Neuronal stem cell (in vitro differentiated cells): ENCODE measurements around the gene G6PC2.
"Not testable (repeated sequence)": the region's sequence is repeated elsewhere in the genome, so short reads cannot be mapped to it uniquely, and the experiment has no call there.

Experiments
- DNase-seq: peaks from one replicate; pipeline ENCODE4 v3.0.0-alpha.2; 2013; ENCODE audit warnings: low spot score
- H2AFZ ChIP-seq: one replicate; pipeline ENCODE4 v1.6.1; 2013; ENCODE audit warnings: mild to moderate bottlenecking, low read length, inconsistent platforms
- H2AK5ac ChIP-seq: 2 replicates; pipeline ENCODE4 v1.6.1; 2013; ENCODE audit warnings: low read depth, mild to moderate bottlenecking, inconsistent platforms, low read length, moderate library complexity, mixed read lengths
- H2BK120ac ChIP-seq: 2 replicates; pipeline ENCODE4 v1.6.1; 2013; ENCODE audit warnings: low read depth, mild to moderate bottlenecking, inconsistent platforms, low read length, moderate library complexity, mixed read lengths
- H2BK12ac ChIP-seq: one replicate; pipeline ENCODE4 v1.6.1; 2013; ENCODE audit warnings: low read length, inconsistent platforms
- H2BK15ac ChIP-seq: 2 replicates; pipeline ENCODE4 v1.6.1; 2013; ENCODE audit warnings: mild to moderate bottlenecking, low read length, inconsistent platforms, mixed read lengths
- H2BK5ac ChIP-seq: one replicate; pipeline ENCODE4 v1.6.1; 2013; ENCODE audit warnings: inconsistent platforms, mild to moderate bottlenecking, low read length, moderate library complexity
- H3K14ac ChIP-seq: one replicate; pipeline ENCODE4 v1.6.1; 2013; ENCODE audit warnings: low read length, inconsistent platforms
- H3K18ac ChIP-seq: 2 replicates; pipeline ENCODE4 v1.6.1; 2013; ENCODE audit warnings: low read length, inconsistent platforms
- H3K23ac ChIP-seq: 2 replicates; pipeline ENCODE4 v1.6.1; 2013; ENCODE audit warnings: low read depth, mild to moderate bottlenecking, mixed read lengths, low read length, inconsistent platforms; ENCODE audit not compliant: poor library complexity
- H3K27ac ChIP-seq: replicated peaks from 3 replicates; pipeline ENCODE4 v1.5.1; 2013; ENCODE audit warnings: low read length, inconsistent platforms
- H3K27me3 ChIP-seq, 3 experiments: 2 replicates each; pipeline ENCODE4 v1.6.1; 2013; ENCODE audit warnings: low read length in 3 of 3, mild to moderate bottlenecking in 2 of 3, inconsistent platforms in 1 of 3, low read depth in 1 of 3, mixed read lengths in 1 of 3, moderate library complexity in 1 of 3; ENCODE audit not compliant: control insufficient read depth in 3 of 3, insufficient read depth in 3 of 3
- H3K36me3 ChIP-seq, 2 donors: replicated peaks in 1 of 2; 2 replicates each; pipeline ENCODE4 v1.6.1; 2013; ENCODE audit warnings: low read length in 2 of 2; ENCODE audit not compliant: control insufficient read depth in 2 of 2, insufficient read depth in 2 of 2
- H3K4ac ChIP-seq: 2 replicates; pipeline ENCODE4 v1.6.1; 2013; ENCODE audit warnings: inconsistent platforms, mild to moderate bottlenecking, low read length, moderate library complexity
- H3K4me1 ChIP-seq, 2 donors: 1 replicate in 1 of 2; 2 replicates in 1 of 2; pipeline ENCODE4 v1.6.1; 2013; ENCODE audit warnings: low read length in 2 of 2, low read depth in 1 of 2; ENCODE audit not compliant: control insufficient read depth in 2 of 2, insufficient read depth in 1 of 2
- H3K4me2 ChIP-seq: one replicate; pipeline ENCODE4 v1.6.1; 2013; ENCODE audit warnings: mild to moderate bottlenecking, low read length, inconsistent platforms; ENCODE audit not compliant: insufficient read depth, poor library complexity, severe bottlenecking
- H3K4me3 ChIP-seq, 2 donors: 2 replicates each; pipeline ENCODE4 v1.5.1; 2013; ENCODE audit warnings: low read length in 2 of 2, mild to moderate bottlenecking in 2 of 2, inconsistent platforms in 1 of 2, moderate library complexity in 1 of 2
- H3K79me1 ChIP-seq: one replicate; pipeline ENCODE4 v1.6.1; 2013; ENCODE audit warnings: low read depth, mild to moderate bottlenecking, inconsistent platforms, low read length, moderate library complexity
- H3K9ac ChIP-seq: one replicate; pipeline ENCODE4 v1.6.1; 2013; ENCODE audit warnings: mild to moderate bottlenecking, low read depth, low read length, inconsistent platforms; ENCODE audit not compliant: poor library complexity
- H3K9me3 ChIP-seq, 2 donors: replicated peaks in 1 of 2; 2 replicates each; pipeline versions ENCODE3 to v1.6.1; 2013; ENCODE audit warnings: low read length in 2 of 2, mild to moderate bottlenecking in 2 of 2, inconsistent platforms in 1 of 2, low read depth in 1 of 2, mixed read lengths in 1 of 2, moderate library complexity in 1 of 2; ENCODE audit not compliant: control insufficient read depth in 2 of 2, insufficient read depth in 1 of 2
- H4K8ac ChIP-seq: one replicate; pipeline ENCODE4 v1.6.1; 2013; ENCODE audit warnings: low read depth, mild to moderate bottlenecking, inconsistent platforms, low read length, moderate library complexity
- H4K91ac ChIP-seq: one replicate; pipeline ENCODE4 v1.6.1; 2013; ENCODE audit warnings: low read length, low read depth, mild to moderate bottlenecking, inconsistent platforms; ENCODE audit not compliant: poor library complexity
- WGBS, 2 donors: extraction: QIAGEN DNeasy Blood & Tissue Kit; methylation state at CpG; one replicate each; pipeline ENCODE4 v1.1.7; 2013; ENCODE audit warnings: missing lambda C conversion rate in 2 of 2, mixed read lengths in 1 of 2; ENCODE audit not compliant: insufficient read length in 2 of 2, insufficient replicate concordance in 1 of 2; ENCODE audit errors: extremely low coverage in 2 of 2; 5-methylcytosine and 5-hydroxymethylcytosine counted together

G6PC2 gene

DNA sequence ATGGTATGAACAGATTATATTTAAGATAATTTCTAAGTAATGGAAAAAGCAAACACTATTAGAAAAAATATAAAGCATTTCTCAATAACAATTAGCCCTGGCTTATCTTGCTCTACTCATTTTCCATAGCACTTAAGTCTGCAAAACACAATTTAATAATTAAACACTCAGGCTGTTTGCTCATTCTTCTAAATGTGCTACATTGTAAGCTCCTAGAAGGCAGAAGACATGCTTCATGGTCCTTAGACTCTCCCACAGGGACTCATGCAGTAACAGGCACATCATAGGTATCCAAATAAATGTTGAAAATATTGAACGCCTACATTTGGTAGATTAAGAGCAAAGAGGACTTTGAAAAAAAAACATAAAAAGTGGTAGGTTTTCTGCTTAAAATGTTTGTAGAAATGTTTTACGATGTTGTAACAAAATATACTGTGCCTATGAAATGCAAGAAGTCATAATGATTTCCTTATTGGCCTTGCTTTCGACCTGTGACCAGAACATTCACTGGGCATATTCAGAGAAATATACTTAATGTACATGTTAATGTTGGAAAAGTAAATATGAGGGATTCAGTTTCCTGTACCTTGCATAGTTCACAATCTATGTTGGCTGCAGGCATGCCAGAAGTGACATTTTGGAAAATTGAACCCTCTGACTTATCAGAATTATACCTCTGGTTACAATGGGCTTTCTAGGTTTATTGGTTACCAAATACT, 27.2 kb downstream of the G6PC2 start:
- Histone ChIP-seq H3K18ac (no peak overlapping the region), H2AFZ (no peak overlapping the region), H2BK12ac (no peak overlapping the region), H3K9me3 (no peaks in the 10 kb centered on the region), H3K4me2 (no peak overlapping the region), H2AK5ac (no peak overlapping the region), H3K27me3 (no peaks in the 10 kb centered on the region), H3K4me3 (no peak overlapping the region), H3K23ac (no peak overlapping the region), H2BK120ac (no peak overlapping the region), H3K14ac (no peak overlapping the region), H2BK15ac (no peak overlapping the region), H3K4ac (no peak overlapping the region), H3K79me1 (no peaks in the 10 kb centered on the region), H2BK5ac (no peak overlapping the region), H4K91ac (no peak overlapping the region), H4K8ac (no peak overlapping the region), H3K9ac (no peak overlapping the region), H3K27ac (no peak overlapping the region), H3K4me1 (no peaks in the 10 kb centered on the region), H3K36me3 (no peaks in the 10 kb centered on the region)
- DNase-seq = no peak
- WGBS, 2 donors = no CpG with 5 or more reads among the region's 3 CpGs

DNA sequence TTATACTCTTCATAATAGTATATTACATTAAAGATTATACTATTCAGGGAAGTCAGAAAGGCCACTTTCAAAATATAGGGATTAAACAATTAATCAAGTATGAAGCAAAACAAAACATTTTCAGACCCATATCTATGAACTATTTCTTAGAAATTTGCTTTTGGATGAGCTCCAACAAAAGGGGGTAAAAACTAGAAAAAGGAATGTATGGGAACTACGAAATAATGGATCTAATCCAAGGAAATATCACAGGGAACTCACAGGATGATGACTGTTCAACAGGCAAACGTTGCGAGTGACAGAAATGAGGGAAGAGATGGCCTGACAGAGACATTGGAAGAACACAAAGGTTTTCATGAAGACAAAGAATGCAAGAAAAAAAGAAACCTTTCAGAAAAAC, 27.9 kb downstream of the G6PC2 start:
- Histone ChIP-seq H3K4me1 (no peaks in the 10 kb centered on the region), H2AK5ac (no peak overlapping the region), H4K8ac (no peak overlapping the region), H3K27me3 (no peaks in the 10 kb centered on the region), H3K27ac (no peak overlapping the region), H2BK12ac (no peak overlapping the region), H3K23ac (no peak overlapping the region), H3K79me1 (no peaks in the 10 kb centered on the region), H3K4me3 (no peak overlapping the region), H3K18ac (no peak overlapping the region), H3K36me3 (no peaks in the 10 kb centered on the region), H2BK15ac (no peak overlapping the region), H3K9me3 (no peaks in the 10 kb centered on the region), H2BK5ac (no peak overlapping the region), H3K4me2 (no peak overlapping the region), H3K14ac (no peak overlapping the region), H4K91ac (no peak overlapping the region), H3K4ac (no peak overlapping the region), H2AFZ (no peak overlapping the region), H3K9ac (no peak overlapping the region), H2BK120ac (no peak overlapping the region)
- no peak for DNase-seq
- no CpG with 5 or more reads among the region's 3 CpGs for WGBS, 2 donors

- H3K36me3 ChIP-seq = no peaks in the 10 kb centered on the region
These were observed 29.2 kb downstream of the G6PC2 start for GRCh38 chr2:168930242-168930641.

GRCh38 chr2:168932174-168932573, 31.1 kb downstream of the G6PC2 start:
- whole genome bisulfite sequencing, 2 donors = no CpG with 5 or more reads among the region's 4 CpGs
- H3K27ac ChIP-seq, H3K9me3 ChIP-seq, H3K36me3 ChIP-seq, H3K4me2 ChIP-seq, DNase-seq, H3K18ac ChIP-seq, H3K4me3 ChIP-seq, H3K4ac ChIP-seq, H2BK15ac ChIP-seq, H4K91ac ChIP-seq, H3K27me3 ChIP-seq, H2AK5ac ChIP-seq, H2BK120ac ChIP-seq, H2BK5ac ChIP-seq, H3K4me1 ChIP-seq, H3K23ac ChIP-seq, H2AFZ ChIP-seq, H3K14ac ChIP-seq, H3K9ac ChIP-seq, H3K79me1 ChIP-seq, H4K8ac ChIP-seq, H2BK12ac ChIP-seq: not testable (repeated sequence)

More at GRCh38 chr2:168930242-168930641, 29.2 kb downstream of the G6PC2 start:
- no CpG with 5 or more reads among the region's 1 CpG for WGBS, 2 donors
- no peak overlapping the region for H3K27ac ChIP-seq
- no peaks in the 10 kb centered on the region for H3K79me1 ChIP-seq
- H3K4me1 ChIP-seq = no peaks in the 10 kb centered on the region
- H2BK12ac ChIP-seq = no peak overlapping the region
- no peak overlapping the region for H2AK5ac ChIP-seq
- no peak overlapping the region for H3K14ac ChIP-seq
- no peak overlapping the region for H4K8ac ChIP-seq
- no peaks in the 10 kb centered on the region for H3K9me3 ChIP-seq
- no peak overlapping the region for H2BK5ac ChIP-seq
- no peak overlapping the region for H2AFZ ChIP-seq
- no peak overlapping the region for H3K23ac ChIP-seq
- no peak overlapping the region for H3K9ac ChIP-seq
- H3K18ac ChIP-seq = no peak overlapping the region
- H3K4me2 ChIP-seq = no peak overlapping the region
- H4K91ac ChIP-seq = no peak overlapping the region
- no peak for DNase-seq
- no peaks in the 10 kb centered on the region for H3K27me3 ChIP-seq
- H2BK15ac ChIP-seq = no peak overlapping the region
- no peak overlapping the region for H3K4ac ChIP-seq
- H2BK120ac ChIP-seq = no peak overlapping the region
- no peak overlapping the region for H3K4me3 ChIP-seq
